Suprapubic skin (tissue), 4 donors: ENCODE measurements around the gene GNB1L. TPM values are rescaled to one million over a fixed set of nuclear protein-coding genes. Genes with fewer than 3 reads are reported as not detected.

Experiments used
- DNase-seq, 2 donors: peaks; one replicate each; pipeline ENCODE4 v3.0.0-alpha.2; 2019; ENCODE audit warnings: low spot score in 2 of 2
- H3K27ac ChIP-seq: fragments of 200-600 bp; sonication (generic); one replicate; pipeline ENCODE4 v1.5.1; 2019
- H3K27me3 ChIP-seq: fragments of 200-600 bp; sonication (generic); one replicate; pipeline ENCODE4 v1.5.1; 2019
- H3K36me3 ChIP-seq: fragments of 200-600 bp; sonication (generic); one replicate; pipeline ENCODE4 v1.5.1; 2019
- H3K4me1 ChIP-seq: fragments of 200-600 bp; sonication (generic); one replicate; pipeline ENCODE4 v1.5.1; 2019
- H3K4me3 ChIP-seq: fragments of 200-600 bp; sonication (generic); one replicate; pipeline ENCODE4 v1.5.1; 2019; ENCODE audit warnings: mild to moderate bottlenecking
- H3K9me3 ChIP-seq: fragments of 200-600 bp; sonication (generic); one replicate; pipeline ENCODE4 v1.5.1; 2019
- CTCF ChIP-seq, 2 donors: fragments of 200-600 bp in 1 of 2; fragments of 450-650 bp in 1 of 2; sonication (generic) in 1 of 2; IDR thresholded peaks; one replicate each; pipeline ENCODE4 v1.5.1; 2016 to 2019; ENCODE audit warnings: antibody characterized with exemption in 2 of 2, mild to moderate bottlenecking in 1 of 2, moderate library complexity in 1 of 2
- EP300 ChIP-seq: sonication (generic); formaldehyde crosslinking; IDR thresholded peaks from one replicate; pipeline ENCODE4 v1.6.1; 2017; ENCODE audit warnings: antibody characterized with exemption
- POLR2A ChIP-seq, 2 donors: fragments of 450-650 bp; IDR thresholded peaks; one replicate each; pipeline ENCODE4 v1.6.1; 2017; ENCODE audit warnings: antibody characterized with exemption in 2 of 2, mild to moderate bottlenecking in 2 of 2, moderate library complexity in 2 of 2
- POLR2AphosphoS5 ChIP-seq, 3 donors: sonication (generic); formaldehyde crosslinking; IDR thresholded peaks; one replicate each; pipeline ENCODE4 v1.6.1; 2017; ENCODE audit warnings: antibody characterized with exemption in 3 of 3
- WGBS: methylation state at CpG from one replicate; pipeline ENCODE4 v1.1.5; 2018; 5-methylcytosine and 5-hydroxymethylcytosine counted together
- total RNA-seq, 4 donors: library from RNA; depleted of rRNA; stranded (reverse); fragments of >200 nt; gene quantifications; one replicate each; pipeline ENCODE4 v1.1.0, GENCODE V29; 2016

The GNB1L gene
- total RNA-seq, 4 donors from 2014 or later, result 6.3 to 14.6 (median 10.9) TPM

DNA sequence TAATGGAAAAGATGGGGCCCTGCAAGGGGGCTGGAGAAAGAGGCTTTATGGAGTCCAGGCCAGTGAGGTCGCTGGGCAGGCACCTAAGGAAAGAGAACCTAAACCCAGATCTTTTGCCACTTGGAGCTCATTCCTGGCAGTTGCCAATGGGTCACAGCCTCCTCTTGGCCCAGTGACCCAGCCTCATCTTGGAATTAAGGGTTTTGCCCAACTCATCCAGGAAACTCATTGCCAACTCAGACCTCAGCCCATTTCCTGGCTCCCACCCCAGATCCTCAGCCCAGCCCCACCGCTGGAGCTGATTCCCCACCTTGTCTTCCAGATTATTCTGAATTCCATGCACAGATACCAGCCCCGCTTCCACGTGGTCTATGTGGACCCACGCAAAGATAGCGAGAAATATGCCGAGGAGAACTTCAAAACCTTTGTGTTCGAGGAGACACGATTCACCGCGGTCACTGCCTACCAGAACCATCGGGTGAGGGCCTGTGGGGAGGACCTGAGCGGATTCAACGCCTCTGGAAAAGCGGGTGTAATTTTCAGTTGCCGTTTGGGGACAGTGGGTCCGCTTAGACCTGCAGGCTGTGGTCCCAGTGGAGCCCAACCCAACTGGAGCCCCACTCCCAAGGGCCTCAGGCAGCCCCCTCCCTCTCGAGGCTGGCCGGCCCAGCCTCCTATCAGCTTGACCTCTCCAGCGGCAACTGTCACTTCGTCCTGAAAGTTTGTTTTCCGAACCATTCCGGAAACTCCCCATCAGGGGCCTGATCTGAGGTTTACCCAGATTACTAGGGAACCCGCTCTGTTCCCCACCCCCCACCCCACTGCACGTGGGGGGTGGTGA lies 89.8 kb downstream of the GNB1L start:
- no peak for DNase-seq
- Histone ChIP-seq H3K4me3 (peak overlapping the region; percentile 48), H3K36me3 (no peaks in the 10 kb centered on the region), H3K27me3 (peaks cover 39% of the 10 kb centered on the region), H3K9me3 (no peaks in the 10 kb centered on the region), H3K27ac (no peak overlapping the region), H3K4me1 (peaks cover 55% of the 10 kb centered on the region)
- WGBS, result 81% methylated on average over 24 of the region's 25 CpGs
- TF ChIP-seq POLR2AphosphoS5 (IDR thresholded peaks at IDR 0.05) (no peak), CTCF (IDR thresholded peaks at IDR 0.05) (no peak), EP300 (no peak), POLR2A (IDR thresholded peaks at IDR 0.05) (no peak)

- Histone ChIP-seq H3K27me3 (peaks cover 45% of the 10 kb centered on the region), H3K4me3 (no peak overlapping the region), H3K9me3 (no peaks in the 10 kb centered on the region), H3K4me1 (peaks cover 62% of the 10 kb centered on the region), H3K27ac (no peak overlapping the region), H3K36me3 (no peaks in the 10 kb centered on the region)
- no peak for TF ChIP-seq EP300
- no peak for DNase-seq
- WGBS, result 87% methylated on average over 10 of the region's 17 CpGs
Observed at GRCh38 chr22:19764299-19764593, 90.4 kb downstream of the GNB1L start.

- Histone ChIP-seq H3K27ac (no peak overlapping the region), H3K4me3 (peak overlapping the region; percentile 51), H3K36me3 (no peaks in the 10 kb centered on the region), H3K4me1 (peaks cover 67% of the 10 kb centered on the region), H3K27me3 (peaks cover 45% of the 10 kb centered on the region), H3K9me3 (no peaks in the 10 kb centered on the region)
- no peak for DNase-seq
- 82% methylated on average over 27 of the region's 39 CpGs for WGBS
- no peak for TF ChIP-seq POLR2A (IDR thresholded peaks at IDR 0.05)
- TF ChIP-seq EP300, result no peak
- TF ChIP-seq POLR2AphosphoS5 (IDR thresholded peaks at IDR 0.05), result no peak
- TF ChIP-seq CTCF (IDR thresholded peaks at IDR 0.05), result no peak
Observed at GRCh38 chr22:19763458-19764298, 91.0 kb downstream of the GNB1L start.

GRCh38 chr22:19762568-19763457 lies 91.9 kb downstream of the GNB1L start:
- DNase-seq, result no peak
- Histone ChIP-seq H3K27ac (peak overlapping the region; percentile 39), H3K36me3 (no peaks in the 10 kb centered on the region), H3K9me3 (no peaks in the 10 kb centered on the region), H3K27me3 (peaks cover 45% of the 10 kb centered on the region), H3K4me1 (peaks cover 66% of the 10 kb centered on the region), H3K4me3 (peak overlapping the region; percentile 51)
- no peak for TF ChIP-seq POLR2A (IDR thresholded peaks at IDR 0.05)
- no peak for TF ChIP-seq POLR2AphosphoS5 (IDR thresholded peaks at IDR 0.05)
- no peak for TF ChIP-seq EP300
- no peak for TF ChIP-seq CTCF (IDR thresholded peaks at IDR 0.05)
- 88% methylated on average over 34 of the region's 34 CpGs for WGBS

- peak overlapping the region; percentile 39 for H3K27ac ChIP-seq
- peaks cover 67% of the 10 kb centered on the region for H3K4me1 ChIP-seq
- peaks cover 42% of the 10 kb centered on the region for H3K27me3 ChIP-seq
- no peaks in the 10 kb centered on the region for H3K9me3 ChIP-seq
- no peak for DNase-seq
- 80% methylated on average over 20 of the region's 33 CpGs for WGBS
- peak overlapping the region; percentile 51 for H3K4me3 ChIP-seq
- no peak for TF ChIP-seq EP300
- H3K36me3 ChIP-seq, result no peaks in the 10 kb centered on the region
Observed at GRCh38 chr22:19761725-19762567, 92.7 kb downstream of the GNB1L start.
